H9 (cell line): Measurements from ENCODE around the gene ARVCF. TPM values are rescaled to one million over a fixed set of nuclear protein-coding genes. Genes with fewer than 3 reads are reported as not detected.

ENCODE experiments used
- DNase-seq: peaks from one replicate; pipeline ENCODE4 v3.0.0-alpha.2; 2017
- H2AFZ ChIP-seq: one replicate; pipeline ENCODE4 v1.6.1; 2013; ENCODE audit warnings: mild to moderate bottlenecking, low read length, control low read depth, moderate library complexity
- H2AK5ac ChIP-seq: 2 replicates; pipeline ENCODE4 v1.6.1; 2013; ENCODE audit warnings: low read length, control low read depth, mixed read lengths; ENCODE audit not compliant: insufficient read length
- H2BK120ac ChIP-seq: one replicate; pipeline ENCODE4 v1.6.1; 2013; ENCODE audit warnings: low read depth, mild to moderate bottlenecking, low read length, control low read depth, inconsistent platforms; ENCODE audit not compliant: poor library complexity, severe bottlenecking
- H2BK12ac ChIP-seq: 2 replicates; pipeline ENCODE4 v1.6.1; 2013; ENCODE audit warnings: low read length, control low read depth, mixed read lengths, low read depth; ENCODE audit not compliant: insufficient read length
- H2BK15ac ChIP-seq: 2 replicates; pipeline ENCODE4 v1.6.1; 2013; ENCODE audit warnings: low read depth, low read length, control low read depth
- H2BK20ac ChIP-seq: one replicate; pipeline ENCODE4 v1.6.1; 2013; ENCODE audit warnings: low read depth, mild to moderate bottlenecking, low read length, control low read depth, inconsistent platforms; ENCODE audit not compliant: poor library complexity, severe bottlenecking
- H2BK5ac ChIP-seq: 2 replicates; pipeline ENCODE4 v1.6.1; 2013; ENCODE audit warnings: low read length, control low read depth, mixed read lengths; ENCODE audit not compliant: insufficient read length
- H3K14ac ChIP-seq: 2 replicates; pipeline ENCODE4 v1.6.1; 2013; ENCODE audit warnings: low read length, control low read depth; ENCODE audit not compliant: insufficient read depth
- H3K18ac ChIP-seq: 2 replicates; pipeline ENCODE4 v1.6.1; 2013; ENCODE audit warnings: low read depth, mild to moderate bottlenecking, mixed read lengths, low read length, control low read depth; ENCODE audit not compliant: insufficient read length
- H3K23ac ChIP-seq: 2 replicates; pipeline ENCODE4 v1.6.1; 2013; ENCODE audit warnings: low read length, control low read depth, mixed read lengths, low read depth; ENCODE audit not compliant: insufficient read length
- H3K23me2 ChIP-seq: 2 replicates; pipeline ENCODE4 v1.6.1; 2013; ENCODE audit warnings: low read depth, mild to moderate bottlenecking, mixed read lengths, low read length, control low read depth; ENCODE audit not compliant: insufficient read length, poor library complexity, severe bottlenecking
- H3K27ac ChIP-seq: 2 replicates; pipeline ENCODE4 v1.5.1; 2013; ENCODE audit warnings: low read length, control low read depth, mixed read lengths, low read depth; ENCODE audit not compliant: insufficient read length
- H3K27me3 ChIP-seq: 2 replicates; pipeline ENCODE4 v1.6.1; 2013; ENCODE audit warnings: low read length, control low read depth, inconsistent platforms; ENCODE audit not compliant: insufficient read depth
- H3K4ac ChIP-seq: 2 replicates; pipeline ENCODE4 v1.6.1; 2013; ENCODE audit warnings: low read depth, mild to moderate bottlenecking, control low read depth, inconsistent platforms, low read length, moderate library complexity
- H3K4me1 ChIP-seq: 2 replicates; pipeline ENCODE4 v1.6.1; 2013; ENCODE audit warnings: low read length, control low read depth, inconsistent platforms; ENCODE audit not compliant: insufficient read depth
- H3K4me2 ChIP-seq: 2 replicates; pipeline ENCODE4 v1.6.1; 2013; ENCODE audit warnings: low read length, control low read depth, mixed read lengths; ENCODE audit not compliant: insufficient read length, insufficient read depth
- H3K56ac ChIP-seq: 2 replicates; pipeline ENCODE4 v1.6.1; 2013; ENCODE audit warnings: low read depth, mild to moderate bottlenecking, mixed read lengths, low read length, control low read depth; ENCODE audit not compliant: insufficient read length
- H3K79me1 ChIP-seq: 2 replicates; pipeline ENCODE4 v1.6.1; 2013; ENCODE audit warnings: low read depth, mild to moderate bottlenecking, moderate library complexity, low read length, control low read depth, inconsistent platforms; ENCODE audit not compliant: insufficient read depth, poor library complexity, severe bottlenecking
- H3K79me2 ChIP-seq: 2 replicates; pipeline ENCODE4 v1.6.1; 2013; ENCODE audit warnings: low read length, control low read depth, inconsistent platforms; ENCODE audit not compliant: insufficient read depth
- H3K9ac ChIP-seq: 2 replicates; pipeline ENCODE4 v1.6.1; 2013; ENCODE audit warnings: low read length, control low read depth, mixed read lengths; ENCODE audit not compliant: insufficient read length; ENCODE audit errors: extremely low read depth
- H3K9me3 ChIP-seq: one replicate; pipeline ENCODE4 v1.6.1; 2013; ENCODE audit warnings: low read depth, low read length, inconsistent platforms; ENCODE audit not compliant: control insufficient read depth
- H3T11ph ChIP-seq: one replicate; pipeline ENCODE4 v1.6.1; 2013; ENCODE audit warnings: mild to moderate bottlenecking, low read length, control low read depth, inconsistent platforms
- H4K20me1 ChIP-seq: one replicate; pipeline ENCODE4 v1.6.1; 2013; ENCODE audit not compliant: control insufficient read depth, insufficient read length, insufficient read depth
- H4K5ac ChIP-seq: 2 replicates; pipeline ENCODE4 v1.6.1; 2013; ENCODE audit warnings: low read depth, mild to moderate bottlenecking, mixed read lengths, low read length, control low read depth; ENCODE audit not compliant: insufficient read length
- H4K8ac ChIP-seq: replicated peaks from 2 replicates; pipeline ENCODE4 v1.6.1; 2013; ENCODE audit warnings: low read length, control low read depth, mixed read lengths, low read depth; ENCODE audit not compliant: insufficient read length
- H4K91ac ChIP-seq: 2 replicates; pipeline ENCODE4 v1.6.1; 2013; ENCODE audit warnings: low read depth, mild to moderate bottlenecking, moderate library complexity, mixed read lengths, low read length, control low read depth; ENCODE audit not compliant: insufficient read length
- H3K27ac Mint-ChIP-seq, 3 experiments: 2 replicates in 2 of 3; 3 replicates in 1 of 3; pipeline ENCODE4 v1.8.0; 2020 to 2021; ENCODE audit warnings: mixed read lengths in 3 of 3, mild to moderate bottlenecking in 1 of 3, moderate library complexity in 1 of 3
- H3K27me3 Mint-ChIP-seq: 2 replicates; pipeline ENCODE4 v1.8.0; 2021; ENCODE audit warnings: low read depth, mild to moderate bottlenecking, moderate library complexity, mixed read lengths
- H3K36me3 Mint-ChIP-seq, 3 experiments: 2 replicates in 2 of 3; 3 replicates in 1 of 3; pipeline ENCODE4 v1.8.0; 2020 to 2021; ENCODE audit warnings: low read depth in 3 of 3, mixed read lengths in 3 of 3; ENCODE audit not compliant: insufficient read depth in 1 of 3
- H3K4me1 Mint-ChIP-seq, 2 experiments: 2 replicates each; pipeline ENCODE4 v1.8.0; 2020; ENCODE audit warnings: mixed read lengths in 2 of 2
- H3K4me3 Mint-ChIP-seq, 2 experiments: 2 replicates in 1 of 2; 3 replicates in 1 of 2; pipeline ENCODE4 v1.8.0; 2020 to 2021; ENCODE audit warnings: mild to moderate bottlenecking in 2 of 2, mixed read lengths in 2 of 2, moderate library complexity in 1 of 2
- H3K9me3 Mint-ChIP-seq, 2 experiments: 2 replicates in 1 of 2; 3 replicates in 1 of 2; pipeline ENCODE4 v1.8.0; 2020; ENCODE audit warnings: mild to moderate bottlenecking in 2 of 2, mixed read lengths in 2 of 2, moderate library complexity in 1 of 2
- WGBS: extraction: QIAGEN DNeasy Blood & Tissue Kit; methylation state at CpG from one replicate; pipeline ENCODE4 v1.1.7; 2013; ENCODE audit warnings: missing lambda C conversion rate, low lambda C conversion rate, mixed read lengths; ENCODE audit not compliant: insufficient read length; ENCODE audit errors: extremely low coverage; 5-methylcytosine and 5-hydroxymethylcytosine counted together
- total RNA-seq: library from RNA; stranded (reverse); gene quantifications from 2 replicates; pipeline ENCODE4 v1.2.1, GENCODE V29; 2021
- TF ChIP-seq, protein P1 (sequence below): fragments of 200-600 bp; sonication (generic); conservative IDR thresholded peaks from 3 replicates; pipeline ENCODE4 v1.8.0; 2021; ENCODE audit warnings: antibody characterized with exemption, mild to moderate bottlenecking

The ARVCF gene
- total RNA-seq, 1 experiment from 2014 or later = 40.7 TPM

DNA sequence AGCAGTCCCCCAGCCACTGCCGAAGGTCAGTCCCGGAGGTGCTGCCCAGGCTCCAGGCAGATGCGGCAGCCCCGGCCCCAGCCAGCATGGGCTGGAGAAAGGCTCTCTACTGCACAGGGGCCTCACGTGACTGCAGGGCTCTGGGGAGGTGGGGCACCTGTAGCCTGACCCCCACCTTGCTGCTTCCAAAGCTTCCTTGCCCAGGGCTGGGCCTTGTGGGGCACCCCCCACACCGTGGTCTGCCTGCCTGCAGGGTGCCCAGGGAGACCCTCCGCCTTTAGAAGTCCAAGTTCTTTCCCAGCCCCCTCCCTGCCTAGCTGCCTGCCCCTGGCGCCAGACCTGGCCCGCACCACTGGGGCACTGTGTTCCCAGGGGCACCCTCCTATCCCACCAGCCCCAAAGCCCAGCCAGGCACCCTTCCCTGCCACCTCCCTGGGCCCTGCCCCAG lies 46.6 kb downstream of the ARVCF start:
- Histone ChIP-seq H2AFZ (no peak overlapping the region), H2BK15ac (no peak overlapping the region), H3K27ac (no peak overlapping the region), H4K20me1 (no peaks in the 10 kb centered on the region), H3K23ac (no peak overlapping the region), H4K5ac (no peak overlapping the region), H3K27me3 (no peaks in the 10 kb centered on the region), H2BK20ac (no peak overlapping the region), H2BK120ac (no peak overlapping the region), H2BK5ac (no peak overlapping the region), H3K9ac (no peak overlapping the region), H3K79me2 (no peaks in the 10 kb centered on the region), H2BK12ac (no peak overlapping the region), H3K4me2 (no peak overlapping the region), H3K79me1 (no peaks in the 10 kb centered on the region), H3K9me3 (no peaks in the 10 kb centered on the region), H2AK5ac (no peak overlapping the region), H3K23me2 (no peaks in the 10 kb centered on the region), H3K14ac (no peak overlapping the region), H3K56ac (no peak overlapping the region), H4K8ac (no peak overlapping the region), H3T11ph (no peak overlapping the region), H3K18ac (no peak overlapping the region), H3K4ac (no peak overlapping the region), H3K4me1 (no peaks in the 10 kb centered on the region; the same call in 1 of the 2 replicates), H4K91ac (no peak overlapping the region)
- Mint-ChIP-seq H3K4me1 (peaks cover 10 to 12% of the 10 kb centered on the region in 2 experiments), H3K27me3 (no peaks in the 10 kb centered on the region; the same call in 1 of the 2 replicates), H3K9me3 (no peaks in the 10 kb centered on the region), H3K4me3 (no peak overlapping the region), H3K27ac (no peak overlapping the region), H3K36me3 (peaks cover 4 to 42% (median 39%) of the 10 kb centered on the region in 3 experiments)
- DNase-seq = no peak
- WGBS = no CpG with 5 or more reads among the region's 9 CpGs
- TF ChIP-seq, protein P1, sequence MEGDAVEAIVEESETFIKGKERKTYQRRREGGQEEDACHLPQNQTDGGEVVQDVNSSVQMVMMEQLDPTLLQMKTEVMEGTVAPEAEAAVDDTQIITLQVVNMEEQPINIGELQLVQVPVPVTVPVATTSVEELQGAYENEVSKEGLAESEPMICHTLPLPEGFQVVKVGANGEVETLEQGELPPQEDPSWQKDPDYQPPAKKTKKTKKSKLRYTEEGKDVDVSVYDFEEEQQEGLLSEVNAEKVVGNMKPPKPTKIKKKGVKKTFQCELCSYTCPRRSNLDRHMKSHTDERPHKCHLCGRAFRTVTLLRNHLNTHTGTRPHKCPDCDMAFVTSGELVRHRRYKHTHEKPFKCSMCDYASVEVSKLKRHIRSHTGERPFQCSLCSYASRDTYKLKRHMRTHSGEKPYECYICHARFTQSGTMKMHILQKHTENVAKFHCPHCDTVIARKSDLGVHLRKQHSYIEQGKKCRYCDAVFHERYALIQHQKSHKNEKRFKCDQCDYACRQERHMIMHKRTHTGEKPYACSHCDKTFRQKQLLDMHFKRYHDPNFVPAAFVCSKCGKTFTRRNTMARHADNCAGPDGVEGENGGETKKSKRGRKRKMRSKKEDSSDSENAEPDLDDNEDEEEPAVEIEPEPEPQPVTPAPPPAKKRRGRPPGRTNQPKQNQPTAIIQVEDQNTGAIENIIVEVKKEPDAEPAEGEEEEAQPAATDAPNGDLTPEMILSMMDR = no peak
